Right ventricle myocardium superior (tissue), 1 donor: ENCODE results near the gene PELI3. TPM values are rescaled to one million over a fixed set of nuclear protein-coding genes. Genes with fewer than 3 reads are reported as not detected.
A peak's percentile ranks its signal among the peaks of the same experiment; 100 is the strongest.

ENCODE experiments used
- ATAC-seq: fragments of 200-7000 bp; cut with Tn5 transposase; one replicate; pipeline ENCODE4 v1.9.1; 2020; ENCODE audit warnings: mild to moderate bottlenecking; ENCODE audit not compliant: poor library complexity
- DNase-seq: peaks from one replicate; pipeline ENCODE4 v3.0.0-alpha.2; 2020
- intact Hi-C: fragments of 100-400 bp; cut with DNase I; formaldehyde crosslinking; loops from one replicate; pipeline ENCODE4 v1.11.2; 2022
- total RNA-seq: library from RNA; stranded (reverse); fragmentation: NEBNext Ultra II Directional; extraction: Animal tissue kit (Norgen Biotek cat#: 25700); gene quantifications from one replicate; pipeline ENCODE4 v1.2.1, GENCODE V29; 2021
- donor health status: DM: no; HTN: yes; CAD: no; lungs with severe emphysema.

PELI3 gene
- total RNA-seq, 1 donor from 2014 or later: 8.9 TPM

DNA sequence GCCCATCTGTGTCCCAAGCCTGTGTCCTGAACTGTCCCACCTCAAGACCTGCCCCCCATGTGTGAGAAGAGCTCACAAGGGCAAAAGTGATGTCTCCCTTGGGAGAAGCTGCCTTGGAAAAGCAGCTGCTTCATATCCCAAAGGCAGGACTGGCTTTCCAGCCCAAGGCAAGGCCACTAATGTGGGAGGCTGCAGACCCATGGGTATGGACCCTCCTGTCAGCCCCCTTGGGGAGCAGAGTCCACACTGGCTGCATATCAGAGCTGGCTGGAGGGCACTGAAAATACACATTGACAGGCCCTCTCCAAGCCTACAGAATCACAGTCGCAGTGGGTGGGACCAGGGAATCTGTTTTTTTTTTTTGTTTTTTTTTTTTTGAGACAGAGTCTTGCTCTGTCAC is 2.7 kb downstream of the PELI3 start:
- ATAC-seq (no peak), DNase-seq (no peak)
- intact Hi-C loops: no loop called here

DNA sequence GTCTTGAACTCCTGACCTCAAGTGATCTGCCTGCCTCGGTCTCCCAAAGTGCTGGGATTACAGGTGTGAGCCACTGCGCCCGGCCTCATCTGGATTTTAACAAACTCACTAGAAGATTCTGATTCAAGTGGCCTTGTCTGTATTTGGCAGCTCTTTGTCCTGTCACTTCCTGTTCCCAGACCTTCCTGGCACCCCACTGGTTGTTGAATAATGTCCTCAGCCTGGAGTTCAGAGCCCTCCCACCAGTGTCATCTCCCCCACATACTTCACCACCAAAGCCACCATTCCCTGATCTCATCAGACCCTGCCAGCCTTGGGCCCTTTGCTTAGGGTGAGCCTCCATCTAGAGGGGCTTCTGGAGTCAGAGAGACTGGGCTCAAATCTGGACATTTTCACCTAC is 3.3 kb downstream of the PELI3 start:
- ATAC-seq (no peak), DNase-seq (no peak)
- intact Hi-C loops: no loop called here

DNA sequence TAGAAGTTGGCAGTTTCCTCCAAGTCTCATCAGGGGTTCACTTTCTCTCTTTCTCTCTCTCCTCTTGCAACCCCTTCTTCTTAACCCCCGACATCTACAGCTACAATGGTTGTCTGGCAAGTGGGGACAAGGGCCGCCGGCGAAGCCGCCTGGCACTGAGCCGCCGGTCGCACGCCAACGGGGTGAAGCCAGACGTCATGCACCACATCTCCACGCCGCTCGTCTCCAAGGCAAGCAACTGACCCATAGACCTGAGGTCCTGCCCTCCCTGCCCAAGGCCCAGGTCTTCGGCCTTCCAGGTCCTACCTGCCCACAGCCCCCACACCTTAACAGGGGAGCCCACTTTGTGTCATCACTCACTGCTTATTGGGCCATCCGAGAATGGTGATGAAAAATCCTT is 4.4 kb downstream of the PELI3 start:
- ATAC-seq: no peak
- intact Hi-C loops: no loop called here
- DNase-seq: no peak

DNA sequence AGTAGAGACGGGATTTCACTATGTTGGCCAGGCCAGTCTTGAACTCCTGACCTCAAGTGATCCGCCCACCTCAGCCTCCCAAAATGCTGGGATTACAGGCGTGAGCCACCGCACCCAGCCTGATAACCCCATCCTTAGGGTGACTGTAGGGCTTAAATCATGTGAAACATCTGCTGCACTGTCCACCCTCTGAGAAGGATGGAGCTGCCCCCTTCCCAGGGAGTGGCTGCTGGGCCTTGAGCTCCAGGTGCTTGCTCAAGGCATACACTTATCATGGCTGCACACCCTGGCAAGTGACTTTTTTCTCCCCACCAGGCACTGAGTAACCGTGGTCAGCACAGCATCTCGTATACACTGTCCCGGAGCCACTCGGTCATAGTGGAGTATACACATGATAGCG is 5.3 kb downstream of the PELI3 start:
- DNase-seq: no peak
- no peak for ATAC-seq
- intact Hi-C loops: no loop called here

DNA sequence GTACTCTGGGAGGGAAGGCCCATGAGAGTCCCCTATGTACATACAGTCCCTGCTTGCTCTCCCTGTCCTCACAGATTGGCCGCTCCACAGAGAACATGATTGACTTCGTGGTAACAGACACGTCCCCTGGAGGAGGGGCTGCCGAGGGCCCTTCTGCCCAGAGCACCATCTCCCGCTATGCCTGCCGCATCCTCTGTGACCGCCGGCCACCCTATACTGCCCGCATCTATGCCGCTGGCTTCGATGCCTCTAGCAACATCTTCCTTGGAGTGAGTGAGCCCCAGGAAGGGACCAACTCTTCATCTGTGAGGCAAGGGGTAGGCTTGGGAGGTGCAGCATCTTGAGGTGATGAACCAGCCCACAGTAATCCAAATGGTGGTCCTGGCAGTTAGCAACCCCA is 6.5 kb downstream of the PELI3 start:
- intact Hi-C loops: no loop called here

DNA sequence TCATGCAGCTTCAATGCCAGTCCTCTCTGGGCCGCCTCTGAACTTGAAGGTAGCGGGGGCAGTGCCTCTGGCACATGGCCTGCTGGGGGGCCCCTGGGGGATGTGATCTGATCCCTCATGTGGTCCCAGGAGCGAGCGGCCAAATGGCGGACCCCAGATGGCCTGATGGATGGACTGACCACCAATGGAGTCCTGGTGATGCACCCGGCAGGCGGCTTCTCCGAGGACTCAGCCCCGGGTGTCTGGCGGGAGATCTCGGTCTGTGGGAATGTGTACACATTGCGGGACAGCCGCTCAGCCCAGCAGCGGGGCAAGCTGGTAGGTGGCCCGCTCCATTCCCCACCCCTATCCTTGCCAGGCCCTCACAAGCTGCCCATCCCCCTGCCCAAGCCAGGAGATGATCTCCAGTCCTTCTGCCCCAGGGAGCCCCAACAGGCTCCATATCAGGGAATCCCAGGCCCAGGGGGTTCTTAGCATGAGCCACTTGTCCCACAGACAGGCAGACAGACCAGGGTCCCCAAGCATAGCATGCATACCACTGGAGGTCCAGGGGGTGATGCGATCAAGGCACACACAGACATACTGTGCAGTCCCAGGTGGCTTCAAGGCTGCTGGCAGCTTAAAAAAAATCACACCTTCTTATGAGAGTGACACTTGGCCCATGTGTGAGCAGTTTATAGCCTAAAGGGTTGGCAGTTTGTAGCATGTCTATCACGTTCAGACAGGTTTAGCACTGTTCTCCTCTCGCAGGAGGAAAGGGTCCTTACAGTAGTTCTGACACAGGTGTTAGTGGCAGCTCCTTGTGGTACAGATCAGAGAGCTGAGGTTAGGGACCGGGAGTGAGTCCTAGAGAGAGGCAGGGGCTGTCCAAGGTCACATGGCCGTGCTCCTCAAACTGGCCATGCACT is 7.2 kb downstream of the PELI3 start:
- intact Hi-C loops: no loop called here
- ATAC-seq (no peak), DNase-seq (no peak)

More for the DNA sequence above, 6.5 kb downstream of the PELI3 start:
- ATAC-seq: no peak
- DNase-seq: no peak

DNA sequence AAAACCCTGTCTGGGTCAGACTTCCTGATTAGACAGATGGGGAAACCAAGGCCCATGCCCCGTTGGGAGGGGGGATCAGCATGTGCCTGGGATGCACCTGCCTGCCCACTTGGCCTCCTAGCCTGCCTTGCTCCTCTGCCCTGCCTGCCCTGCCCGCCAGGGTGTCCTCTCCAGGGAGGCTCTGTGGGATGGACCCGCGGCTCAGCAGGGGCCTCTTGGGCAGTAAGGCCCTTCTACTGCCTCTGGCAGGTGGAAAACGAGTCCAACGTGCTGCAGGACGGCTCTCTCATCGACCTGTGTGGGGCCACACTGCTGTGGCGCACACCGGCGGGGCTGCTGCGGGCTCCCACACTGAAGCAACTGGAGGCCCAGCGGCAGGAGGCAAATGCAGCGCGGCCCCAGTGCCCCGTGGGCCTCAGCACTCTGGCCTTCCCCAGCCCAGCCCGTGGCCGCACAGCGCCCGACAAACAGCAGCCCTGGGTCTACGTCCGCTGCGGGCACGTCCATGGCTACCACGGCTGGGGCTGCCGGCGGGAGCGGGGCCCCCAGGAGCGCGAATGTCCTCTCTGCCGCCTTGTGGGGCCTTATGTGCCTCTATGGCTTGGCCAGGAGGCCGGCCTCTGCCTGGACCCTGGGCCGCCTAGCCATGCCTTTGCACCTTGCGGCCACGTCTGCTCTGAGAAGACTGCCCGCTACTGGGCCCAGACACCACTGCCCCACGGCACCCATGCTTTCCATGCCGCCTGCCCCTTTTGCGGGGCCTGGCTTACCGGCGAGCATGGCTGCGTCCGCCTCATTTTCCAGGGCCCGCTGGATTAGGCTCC is 8.9 kb downstream of the PELI3 start:
- DNase-seq: no peak
- intact Hi-C loops: no loop called here
- ATAC-seq: no peak

DNA sequence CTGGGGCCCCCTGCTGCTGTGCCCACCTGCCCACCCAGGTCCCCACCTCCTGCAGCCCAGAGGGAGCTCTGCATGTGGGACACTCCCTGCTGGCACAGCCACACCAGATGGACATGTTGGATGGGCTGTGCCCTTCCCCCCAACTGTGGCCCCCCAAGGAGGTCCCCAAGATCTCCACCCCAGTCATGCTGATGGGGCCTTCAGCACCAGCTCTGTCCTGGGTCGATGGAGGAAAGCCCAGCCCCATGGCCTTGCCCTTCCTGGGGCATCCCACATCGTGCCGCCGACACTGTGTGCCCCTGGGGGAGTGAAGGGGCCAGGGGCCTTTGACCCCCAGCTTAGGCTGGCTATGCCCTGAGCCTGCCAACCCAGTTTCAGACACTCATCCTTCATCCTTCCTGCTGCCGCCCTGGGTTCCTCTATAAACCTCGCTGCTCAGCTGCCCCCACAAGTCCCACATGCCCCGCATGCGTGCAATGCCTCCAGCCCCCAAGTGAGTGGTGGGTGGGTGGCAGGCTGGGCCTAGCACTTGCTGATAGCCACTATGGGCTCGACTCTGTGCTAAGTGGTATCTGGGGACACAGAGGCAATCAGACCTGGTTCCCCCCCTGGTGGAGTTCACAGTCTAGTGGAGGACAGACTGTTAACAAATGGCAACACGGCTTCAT is 9.6 kb downstream of the PELI3 start:
- intact Hi-C loops: no loop called here
- ATAC-seq: no peak
- DNase-seq: no peak

DNA sequence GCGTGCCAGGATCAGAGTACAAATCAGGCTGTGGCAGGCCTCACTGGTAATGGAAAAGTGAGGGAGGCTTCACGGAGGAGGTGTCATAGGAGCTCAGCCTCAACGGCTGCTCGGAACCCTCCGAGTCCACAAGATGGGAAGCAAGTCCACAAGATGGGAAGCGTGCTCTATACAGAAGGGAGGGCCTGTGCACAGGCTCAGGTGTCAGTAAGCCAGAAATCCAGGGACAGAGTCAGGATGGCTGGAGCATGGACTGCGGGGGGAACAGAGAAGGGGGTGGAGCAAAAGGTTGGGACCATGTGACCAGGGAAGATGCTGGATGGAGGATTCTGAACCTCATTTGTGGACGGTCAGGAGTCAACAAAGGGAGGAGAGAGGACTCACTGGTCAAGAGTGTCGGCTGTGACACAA is 10.1 kb downstream of the PELI3 start:
- no peak for DNase-seq
- no peak for ATAC-seq
- intact Hi-C loops: no loop called here

DNA sequence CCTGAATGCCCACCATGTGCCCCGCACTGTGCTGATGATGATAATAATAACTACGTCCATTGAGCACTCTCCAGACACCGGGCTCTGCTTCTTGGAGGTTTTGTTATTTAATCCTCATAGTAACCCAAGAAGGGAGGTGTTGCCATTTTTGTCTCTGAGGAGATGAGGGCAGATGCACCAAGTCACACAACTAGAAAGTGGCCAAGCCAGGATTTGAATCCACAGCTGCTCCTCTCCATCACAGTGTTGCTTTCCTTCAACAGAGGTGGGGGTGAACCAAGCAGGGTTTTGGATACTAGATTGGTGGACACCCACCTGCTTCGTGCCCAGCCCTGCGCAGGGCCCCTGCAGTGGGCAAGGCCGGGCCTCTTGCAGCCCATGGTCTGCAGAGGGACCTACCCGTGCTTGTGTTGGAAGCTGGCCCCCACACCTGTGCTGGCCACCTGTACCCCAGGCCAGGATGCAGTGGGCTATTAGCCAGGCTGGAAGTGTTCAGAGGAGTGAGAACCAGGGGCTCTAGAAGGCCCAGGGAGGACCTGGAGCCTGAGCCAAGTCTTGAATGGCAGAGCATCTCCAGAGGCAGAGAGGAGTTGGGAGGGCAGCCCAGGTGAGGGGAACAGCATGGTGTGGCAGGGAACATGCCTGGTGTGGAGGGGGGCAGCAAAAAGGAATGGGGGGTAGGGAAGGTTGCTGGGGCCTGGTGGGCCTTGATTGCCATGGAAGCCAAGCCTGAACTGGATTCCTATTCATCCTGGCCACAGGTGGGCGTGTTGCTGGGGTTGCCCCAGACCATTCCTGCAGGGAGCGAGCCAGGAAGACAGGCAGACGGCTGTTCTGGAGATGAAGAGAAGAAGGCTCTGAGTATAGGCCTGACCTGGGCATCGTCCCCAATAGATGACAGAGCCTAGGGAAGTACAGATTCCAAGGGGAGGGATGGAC is 10.8 kb downstream of the PELI3 start:
- DNase-seq (no peak), ATAC-seq (no peak)
- intact Hi-C loops: no loop called here

DNA sequence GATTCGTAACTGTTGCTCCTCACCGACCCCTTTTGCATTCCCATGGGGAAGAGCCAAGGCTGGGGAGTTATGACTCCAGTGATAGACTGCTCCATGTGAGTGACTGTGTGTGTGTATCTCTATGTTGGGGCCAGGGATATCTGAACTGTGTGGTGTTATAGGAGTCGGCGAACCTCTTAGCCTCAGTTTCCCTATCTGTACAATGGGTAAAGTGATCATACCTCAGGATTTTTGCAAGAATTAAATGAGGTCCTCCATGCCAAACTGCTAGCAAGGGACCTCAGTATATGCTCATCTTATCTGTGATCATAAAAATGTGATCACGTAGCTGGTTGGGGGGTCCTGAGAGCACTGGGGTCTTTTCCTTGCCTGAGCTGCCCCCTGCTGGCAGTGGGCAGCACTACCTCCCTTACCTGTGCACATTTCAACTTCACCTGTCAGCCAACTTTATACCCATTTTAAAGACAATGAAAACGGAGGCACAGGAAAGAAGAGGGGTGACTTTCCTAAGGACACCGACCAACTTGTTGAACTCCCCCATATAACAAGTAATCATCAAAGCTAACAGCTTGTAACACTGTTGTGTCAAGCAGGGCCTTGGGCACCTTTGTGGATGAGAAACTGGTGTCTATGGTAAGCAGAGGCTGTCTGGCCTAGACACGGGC is 12.2 kb downstream of the PELI3 start:
- DNase-seq: no peak
- intact Hi-C loops: no loop called here
- no peak for ATAC-seq

DNA sequence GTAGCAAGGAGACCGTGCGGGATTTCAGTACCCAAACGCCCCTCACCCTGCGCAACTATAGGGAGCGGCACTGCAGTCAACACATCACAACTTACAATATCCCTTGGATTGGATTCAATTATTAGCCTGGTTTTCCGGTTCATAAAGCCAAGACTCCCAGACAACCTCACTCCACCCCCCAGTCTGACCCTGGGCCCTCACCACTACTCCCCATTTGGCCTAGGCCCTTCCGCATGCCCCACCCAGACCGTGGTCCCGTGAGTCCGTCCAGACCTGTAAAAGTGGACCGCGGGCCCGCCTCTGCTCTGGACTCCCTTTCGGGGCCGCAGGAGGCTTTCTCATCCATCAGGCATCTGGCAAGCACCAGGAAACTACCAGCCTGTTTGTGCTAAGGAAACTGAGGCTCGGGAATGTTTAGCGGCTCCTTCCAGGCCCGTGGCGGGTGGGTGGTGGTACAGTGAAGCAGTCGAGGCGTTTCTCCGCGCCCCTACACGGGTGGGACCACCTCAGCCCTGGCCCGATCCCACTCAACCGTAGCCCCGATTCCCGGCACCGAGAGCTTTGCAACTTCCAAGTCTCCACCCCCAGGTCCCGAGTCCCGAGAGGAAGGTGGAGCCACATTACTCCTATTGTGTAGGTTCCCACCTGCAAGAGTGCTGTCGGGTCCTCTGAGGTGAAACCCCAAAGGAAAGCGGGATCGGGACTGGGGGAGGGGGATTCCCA is 12.8 kb downstream of the PELI3 start:
- intact Hi-C loops: no loop called here
- DNase-seq (peak; percentile 62), ATAC-seq (peak; percentile 48)

DNA sequence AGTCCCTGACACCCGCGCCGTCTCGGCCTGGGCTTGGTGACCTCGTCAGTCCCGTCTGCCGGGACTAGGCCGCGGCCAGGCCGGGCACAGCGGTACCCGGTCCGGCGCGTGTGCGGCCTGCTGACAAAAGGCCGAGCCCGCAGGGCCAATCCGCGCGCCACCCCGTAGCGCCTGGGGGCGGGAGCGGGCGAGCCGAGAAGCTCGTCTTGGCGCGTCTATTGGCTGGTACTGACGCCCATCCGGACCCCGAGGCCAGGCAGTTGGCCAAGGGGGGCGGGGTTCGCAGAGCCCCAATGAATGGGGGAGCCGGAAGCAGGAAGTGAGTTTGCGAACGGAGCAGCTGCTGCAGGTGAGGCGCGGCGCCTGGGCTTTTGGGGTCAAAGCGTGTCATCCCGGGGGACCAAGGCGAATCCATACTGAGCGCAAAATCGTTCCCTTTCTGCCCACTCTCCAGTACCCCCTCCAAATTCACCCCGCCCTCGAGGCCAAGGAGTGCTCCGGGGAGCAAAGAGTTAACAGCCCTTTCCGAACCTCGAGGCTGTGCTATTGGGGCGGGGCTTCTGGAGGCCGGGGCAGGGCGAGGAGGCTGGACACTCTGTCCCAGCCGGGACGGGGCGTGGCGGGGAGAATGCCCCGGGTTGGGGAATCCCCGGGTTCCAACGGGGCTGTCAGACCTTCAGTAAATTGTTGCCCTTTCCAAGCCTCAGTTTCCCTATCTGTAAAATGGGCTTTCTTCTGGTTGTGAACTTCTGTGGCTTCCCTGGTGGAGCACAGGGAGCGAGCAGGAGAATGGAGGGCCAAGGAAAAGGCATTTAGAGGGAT is 13.6 kb downstream of the PELI3 start, which contains the start of gene DPP3:
DPP3 (plus strand) TSS at position 318 of the 822 bp plus-strand sequence. CDS start 1,767 bp downstream, outside the sequence.
- DNase-seq (peak; percentile 98), ATAC-seq (peak; percentile 97)
- intact Hi-C loops: no loop called here

DNA sequence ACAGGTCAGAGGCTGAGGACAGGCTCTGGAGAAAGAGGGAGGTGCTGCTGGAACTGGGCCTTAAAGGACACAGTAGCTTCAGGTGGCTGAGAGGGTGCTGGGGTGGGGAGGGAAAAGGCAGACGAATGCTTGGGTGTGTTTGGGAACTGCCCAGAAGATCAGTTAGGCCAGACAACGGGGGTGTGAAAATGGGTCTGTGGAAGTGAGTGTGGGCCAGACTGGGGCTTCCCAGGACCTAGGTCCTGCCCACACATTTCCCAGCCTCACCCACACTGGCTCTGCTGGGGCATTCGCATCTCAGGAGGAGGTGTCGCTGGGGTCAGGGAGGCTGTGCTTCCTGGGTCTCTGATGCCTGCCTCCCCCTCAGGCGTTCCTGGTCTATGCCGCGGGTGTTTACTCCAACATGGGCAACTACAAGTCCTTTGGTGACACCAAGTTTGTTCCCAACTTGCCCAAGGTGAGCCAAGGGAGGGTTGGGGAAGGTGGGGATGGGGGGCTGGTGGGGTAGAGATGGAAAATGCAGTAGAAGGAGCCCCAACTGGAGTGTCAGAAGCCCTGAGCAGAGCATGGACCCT is 18.2 kb downstream of the PELI3 start:
- ATAC-seq (no peak), DNase-seq (no peak)
- intact Hi-C loops: no loop called here

DNA sequence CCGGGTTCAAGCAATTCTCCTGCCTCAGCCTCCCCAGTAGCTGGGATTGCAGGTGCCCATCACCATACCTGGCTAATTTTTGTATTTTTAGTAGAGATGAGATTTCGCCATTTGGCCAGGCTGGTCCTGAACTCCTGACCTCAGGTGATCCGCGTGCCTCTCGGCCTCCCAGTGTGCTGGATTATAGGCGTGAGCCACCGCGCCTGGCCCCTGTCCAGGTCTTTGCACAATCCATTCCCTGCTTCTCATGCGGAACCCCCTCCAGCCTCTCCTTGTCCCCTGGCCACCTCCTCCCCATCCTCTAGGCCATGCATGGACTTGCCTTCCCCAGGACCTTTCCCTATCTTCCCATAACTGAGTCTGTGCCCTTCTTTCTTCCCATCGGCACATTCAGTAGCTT is 22.3 kb downstream of the PELI3 start:
- ATAC-seq (no peak), DNase-seq (no peak)
- intact Hi-C loops: no loop called here

DNA sequence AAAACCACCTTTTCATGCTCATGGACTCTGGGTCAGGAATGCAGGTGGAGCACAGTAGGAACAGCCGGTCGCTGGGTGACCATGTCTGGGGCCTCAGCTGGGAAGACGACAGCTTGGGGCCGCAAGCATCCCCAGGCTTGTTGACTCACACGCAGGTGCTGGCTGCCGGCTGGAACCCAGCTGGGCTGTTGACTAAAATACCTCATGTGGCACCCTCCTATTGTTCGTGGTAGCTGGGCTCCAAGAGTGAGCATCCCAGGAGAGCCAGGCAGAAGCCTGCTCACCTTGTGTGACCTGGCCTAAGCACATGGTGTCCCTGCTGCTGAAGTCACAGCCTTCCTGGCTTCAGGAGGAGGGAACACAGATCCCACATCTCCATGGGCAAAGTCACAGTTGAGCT is 22.9 kb downstream of the PELI3 start:
- ATAC-seq (no peak), DNase-seq (no peak)
- intact Hi-C loops: no loop called here
